Measurements from ENCODE around the gene MORF4L2.
"Not testable (repeated sequence)": the region's sequence is repeated elsewhere in the genome, so short reads cannot be mapped to it uniquely, and the experiment has no call there.

Gene MORF4L2

GRCh38 chrX:103678199-103678993 is 8.1 kb downstream of the MORF4L2 start:
- FAIRE-seq: no peak

GRCh38 chrX:103674531-103675454 is 11.7 kb downstream of the MORF4L2 start:
- FAIRE-seq: peak; percentile 90

DNA sequence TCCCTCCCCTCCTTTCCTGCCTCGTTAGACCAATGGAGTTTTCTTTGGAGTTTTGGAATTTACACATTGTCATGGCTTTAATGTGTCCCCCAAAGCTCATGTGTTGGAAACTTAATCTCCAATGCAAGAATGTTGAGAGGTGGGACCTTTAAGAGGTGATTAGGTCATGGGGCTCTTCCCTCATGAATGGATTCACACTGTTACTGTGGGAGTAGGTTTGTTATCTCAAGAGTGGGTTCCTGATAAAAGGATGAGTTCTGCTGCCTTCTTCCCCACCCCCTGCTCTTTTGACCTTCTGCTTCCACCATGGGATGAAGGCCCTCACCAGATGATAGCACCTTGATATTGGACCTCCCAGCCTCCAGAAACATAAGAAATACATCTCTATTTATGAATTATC is 16.8 kb downstream of the MORF4L2 start:
- no peak for FAIRE-seq

DNA sequence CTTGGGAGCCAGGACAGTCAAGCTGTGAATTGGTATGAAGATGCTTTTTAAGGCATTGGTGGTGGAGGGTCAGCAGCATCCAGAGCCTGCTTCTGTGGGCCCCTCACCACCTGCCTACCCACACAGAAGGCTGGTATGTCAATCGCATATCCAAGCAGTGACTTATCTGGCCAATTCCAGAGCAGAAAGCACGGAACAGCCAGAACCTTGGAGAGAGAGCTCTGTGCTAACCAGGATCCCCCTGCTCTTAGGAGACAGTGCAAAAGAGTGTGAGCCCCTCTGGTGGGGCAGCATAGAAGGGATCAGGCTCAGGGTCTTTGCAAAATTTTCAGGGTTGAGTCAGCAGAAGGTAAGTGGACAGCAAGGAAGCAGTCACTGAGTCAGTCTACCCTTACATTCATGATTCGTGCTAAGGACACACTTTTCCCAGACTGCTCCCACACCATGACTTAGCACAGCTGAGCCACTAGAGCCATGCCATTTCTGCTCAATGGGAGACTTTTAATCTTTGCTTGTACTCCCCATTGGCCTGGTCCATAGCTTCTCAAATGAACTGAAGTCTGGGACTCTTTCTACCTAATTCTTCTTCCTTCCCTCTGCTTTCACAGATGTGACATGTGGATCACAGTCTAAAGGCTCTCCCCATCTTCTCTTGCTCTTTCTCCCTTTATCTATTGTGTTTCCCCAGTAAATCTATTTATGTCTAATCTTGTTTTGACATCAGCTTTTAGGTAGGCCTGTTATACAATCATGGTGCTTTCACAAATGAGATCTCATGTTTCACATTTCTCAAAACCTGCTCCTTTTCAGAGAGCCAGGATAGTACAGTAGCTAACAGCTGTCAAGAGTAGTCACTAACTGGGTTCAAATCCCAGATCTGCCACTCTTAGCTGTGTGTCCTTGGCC is 20.0 kb downstream of the MORF4L2 start:
- FAIRE-seq: no peak

DNA sequence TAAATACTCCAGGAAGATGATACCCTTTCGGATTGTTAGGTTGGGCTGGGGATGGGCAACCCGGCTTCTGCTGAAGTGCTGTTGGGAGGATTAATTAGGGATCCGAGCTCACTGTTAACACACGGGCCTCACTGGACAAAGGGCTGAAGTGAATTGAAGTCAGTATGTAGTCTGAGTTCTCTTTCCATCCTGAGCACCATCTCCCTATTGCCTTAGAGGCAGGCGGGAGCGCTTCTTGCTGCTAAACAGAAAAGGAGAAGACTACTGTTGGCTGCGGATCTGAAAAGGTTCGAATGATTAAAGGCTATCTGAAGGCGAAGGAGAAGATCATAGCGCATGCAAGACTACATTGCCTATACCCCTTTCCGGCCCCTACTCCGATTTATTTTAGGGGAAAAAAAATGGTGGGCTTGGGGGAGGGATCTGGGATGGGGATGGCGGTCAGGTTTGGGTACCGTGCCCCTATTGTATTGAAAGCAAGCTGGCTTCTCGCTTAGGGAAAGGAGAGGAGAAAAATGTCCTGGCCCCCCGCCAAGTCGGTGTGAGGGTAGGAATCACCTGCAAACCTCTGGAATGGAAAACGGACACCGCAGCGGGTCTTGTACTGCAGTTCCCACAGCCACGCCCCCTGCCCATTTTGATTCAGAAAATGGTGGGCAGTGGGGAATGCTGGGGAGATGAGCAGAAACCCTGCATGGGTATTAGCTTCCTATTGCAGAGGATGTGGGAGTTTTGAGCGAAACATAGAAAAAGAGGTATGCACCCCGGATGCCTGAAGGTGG is 22.3 kb downstream of the MORF4L2 start:
- no peak for FAIRE-seq

- not testable (repeated sequence) for FAIRE-seq
These were observed 27.0 kb downstream of the MORF4L2 start for GRCh38 chrX:103659460-103659859.

- FAIRE-seq: no peak
These were observed 27.6 kb downstream of the MORF4L2 start for GRCh38 chrX:103658681-103659433.

DNA sequence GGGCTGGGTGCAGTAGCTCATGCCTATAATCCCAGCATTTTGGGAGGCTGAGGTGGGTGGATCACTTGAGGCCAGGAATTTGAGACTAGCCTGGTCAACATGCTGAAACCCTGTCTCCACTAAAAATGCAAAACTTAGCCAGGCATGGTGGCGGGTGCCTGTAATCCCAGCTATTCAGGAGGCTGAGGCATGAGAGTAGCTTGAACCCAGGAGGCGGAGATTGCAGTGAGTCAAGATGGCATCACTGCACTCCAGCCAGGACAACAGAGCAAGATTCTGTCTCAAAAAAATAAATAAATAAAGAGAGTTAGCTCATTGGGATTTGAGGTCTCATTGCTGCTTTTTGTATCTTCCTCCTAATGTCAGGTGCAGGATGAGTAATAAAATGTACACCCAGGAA is 29.4 kb downstream of the MORF4L2 start:
- FAIRE-seq: not testable (repeated sequence)

- FAIRE-seq: no peak
These were observed 29.9 kb downstream of the MORF4L2 start for GRCh38 chrX:103656617-103657016.

DNA sequence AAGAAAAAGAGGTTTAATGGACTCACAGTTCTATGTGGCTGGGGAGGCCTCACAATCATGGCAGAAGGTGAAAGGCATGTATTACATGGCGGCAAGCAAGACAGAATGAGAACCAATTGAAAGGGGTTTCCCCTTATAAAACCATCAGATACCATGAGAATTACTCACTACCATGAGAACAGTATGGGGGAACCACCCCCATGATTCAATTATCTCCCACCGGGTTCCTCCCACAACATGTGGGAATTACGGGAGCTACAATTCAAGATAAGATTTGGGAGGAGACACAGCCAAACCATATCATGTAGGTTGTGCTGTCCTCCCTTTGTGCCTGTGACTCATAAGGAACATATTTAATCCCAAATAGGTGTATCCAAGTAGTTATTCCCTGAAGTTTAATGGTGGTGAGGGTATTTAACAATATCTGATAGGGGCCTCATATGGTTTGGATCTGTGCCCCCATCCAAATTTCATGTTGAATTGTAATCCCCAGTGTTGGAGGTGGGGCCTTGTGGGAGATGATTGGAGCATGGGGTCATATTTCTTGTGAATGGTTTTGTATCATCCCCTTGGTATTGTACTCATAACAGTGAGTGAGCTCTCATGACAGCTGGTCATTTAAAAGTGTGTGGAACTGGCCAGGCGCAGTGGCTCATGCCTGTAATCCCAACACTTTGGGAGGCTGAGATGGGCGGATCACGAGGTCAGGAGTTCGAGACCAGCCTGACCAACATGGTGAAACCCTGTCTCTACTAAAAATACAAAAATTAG is 31.1 kb downstream of the MORF4L2 start:
- not testable (repeated sequence) for FAIRE-seq

DNA sequence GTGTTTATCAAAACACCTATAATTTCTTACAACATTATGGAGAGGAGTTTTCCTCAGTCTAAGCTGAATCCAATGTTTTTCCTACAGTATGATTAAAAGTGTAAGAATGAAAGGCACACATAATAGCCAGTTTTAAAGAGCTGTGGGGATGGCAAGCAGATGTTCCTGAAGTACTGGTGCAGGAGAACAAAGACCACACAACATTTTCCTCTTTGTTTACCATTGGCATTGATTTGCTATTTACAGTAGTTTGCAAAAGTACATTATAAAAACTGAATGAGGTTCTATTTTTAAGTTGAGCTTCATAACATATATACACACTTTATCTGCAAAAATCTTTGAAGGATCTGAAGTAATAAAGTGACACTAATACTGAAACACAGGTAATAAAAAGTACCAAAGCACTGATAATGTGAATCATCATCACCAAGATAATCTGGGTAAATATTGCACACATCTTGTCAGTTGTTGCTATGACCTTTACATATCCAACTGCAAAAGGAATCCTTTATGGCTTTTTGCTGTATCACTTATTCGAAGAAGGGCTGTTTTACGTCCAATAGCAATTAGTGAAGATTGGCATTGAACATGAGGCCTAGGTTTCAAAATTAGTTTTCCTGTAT is 35.2 kb downstream of the MORF4L2 start:
- FAIRE-seq: no peak

GRCh38 chrX:103647630-103648029 is 38.9 kb downstream of the MORF4L2 start:
- no peak for FAIRE-seq

GRCh38 chrX:103644125-103644524 is 42.4 kb downstream of the MORF4L2 start:
- no peak for FAIRE-seq

DNA sequence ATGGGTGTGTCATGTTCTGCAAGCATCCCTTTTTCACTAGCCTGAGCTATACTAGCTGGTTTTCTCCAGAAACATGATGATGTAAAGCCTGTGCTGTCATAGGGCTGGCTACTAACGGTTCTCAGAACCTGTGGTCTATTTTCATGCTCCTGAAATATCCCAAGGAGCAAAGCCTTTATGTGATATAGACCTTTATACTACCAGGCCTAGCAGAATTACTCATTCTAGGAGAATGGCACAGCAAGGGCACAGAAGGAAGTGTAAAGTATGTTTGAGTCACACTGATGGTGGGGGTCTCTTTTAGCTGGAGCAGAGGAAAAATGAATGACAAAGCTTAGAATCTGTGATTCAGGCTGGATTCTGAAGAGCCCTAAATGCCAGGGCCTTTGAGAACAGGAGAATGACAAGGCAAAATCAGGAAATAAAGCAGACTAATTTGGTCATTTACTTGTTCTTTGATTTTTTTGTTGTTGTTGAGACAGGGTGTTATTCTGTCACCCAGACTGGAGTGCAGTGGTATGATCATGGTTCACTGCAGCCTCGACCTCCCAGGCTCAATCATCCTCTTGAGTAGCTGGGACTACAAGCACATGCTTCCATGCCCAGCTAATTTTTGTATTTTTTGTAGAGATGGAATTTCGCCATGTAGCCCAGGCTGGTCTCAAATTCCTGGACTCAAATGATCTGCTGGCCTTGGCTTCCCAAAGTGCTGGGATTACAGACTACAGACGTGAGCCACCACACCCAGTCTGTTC is 45.9 kb downstream of the MORF4L2 start:
- FAIRE-seq: no peak

GRCh38 chrX:103638479-103639346 is 47.8 kb downstream of the MORF4L2 start:
- FAIRE-seq: not testable (repeated sequence)

DNA sequence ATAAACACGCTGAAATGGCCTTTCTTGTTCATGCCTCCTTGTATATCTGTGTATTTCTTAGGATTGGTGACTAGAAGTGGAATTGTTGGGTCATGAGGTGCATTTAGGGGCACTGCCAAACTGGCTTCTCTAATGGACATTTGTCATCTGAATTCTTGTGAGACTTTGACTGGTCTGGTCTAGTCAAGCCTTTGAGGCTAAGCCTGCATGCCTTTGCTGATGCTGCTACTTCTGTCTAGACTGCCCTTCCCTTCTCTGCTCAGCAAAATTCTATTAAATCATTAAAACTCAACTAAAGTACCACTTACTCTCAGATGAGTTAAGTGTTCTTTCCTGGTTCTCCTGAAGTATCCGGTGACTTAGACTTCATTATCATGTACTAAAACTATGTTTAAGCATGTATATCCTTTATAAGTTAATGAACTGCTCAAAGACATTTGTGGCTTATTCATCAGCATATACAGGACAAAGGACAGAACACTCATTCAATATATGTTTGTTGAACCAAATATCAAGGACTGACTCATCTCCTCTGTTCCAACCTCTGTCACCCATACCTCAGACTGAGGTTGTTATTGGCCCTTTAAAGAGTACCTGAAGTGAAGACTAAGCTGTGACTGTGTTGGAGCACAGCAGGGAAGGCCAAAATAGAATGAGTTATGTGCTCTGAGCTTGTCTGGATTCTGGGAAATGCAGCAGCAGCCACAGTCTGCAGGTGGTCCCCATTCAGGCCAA is 48.7 kb downstream of the MORF4L2 start:
- no peak for FAIRE-seq

DNA sequence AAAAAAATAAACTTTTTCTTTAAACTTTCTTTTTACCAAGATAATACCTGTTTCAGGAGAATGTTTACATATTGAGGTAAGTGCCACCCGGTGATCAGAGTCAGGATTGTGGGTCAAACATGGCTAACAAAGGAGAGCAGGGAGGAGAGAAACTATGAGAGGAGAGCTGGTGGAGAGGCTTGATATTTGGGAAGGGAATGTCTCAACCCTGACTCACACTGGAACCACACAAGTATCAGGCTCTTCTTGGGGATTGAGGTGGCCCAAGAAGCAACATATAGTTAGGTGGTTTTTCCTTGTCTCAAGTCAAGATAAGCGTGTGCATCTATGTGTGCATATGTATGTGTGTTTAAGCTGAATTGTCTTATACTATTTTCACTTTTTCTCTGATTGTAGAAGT is 51.1 kb downstream of the MORF4L2 start:
- no peak for FAIRE-seq

All from G401.6 (cell line).